HG02759 (cell line): Measurements from ENCODE around the gene CNPY1.

Experiments used
- ATAC-seq: cut with Tn5 transposase; IDR thresholded peaks from one replicate; pipeline ENCODE4 v1.9.1; 2021; ENCODE audit warnings: mild to moderate bottlenecking, moderate library complexity; ENCODE audit not compliant: unreplicated experiment

The CNPY1 gene

DNA sequence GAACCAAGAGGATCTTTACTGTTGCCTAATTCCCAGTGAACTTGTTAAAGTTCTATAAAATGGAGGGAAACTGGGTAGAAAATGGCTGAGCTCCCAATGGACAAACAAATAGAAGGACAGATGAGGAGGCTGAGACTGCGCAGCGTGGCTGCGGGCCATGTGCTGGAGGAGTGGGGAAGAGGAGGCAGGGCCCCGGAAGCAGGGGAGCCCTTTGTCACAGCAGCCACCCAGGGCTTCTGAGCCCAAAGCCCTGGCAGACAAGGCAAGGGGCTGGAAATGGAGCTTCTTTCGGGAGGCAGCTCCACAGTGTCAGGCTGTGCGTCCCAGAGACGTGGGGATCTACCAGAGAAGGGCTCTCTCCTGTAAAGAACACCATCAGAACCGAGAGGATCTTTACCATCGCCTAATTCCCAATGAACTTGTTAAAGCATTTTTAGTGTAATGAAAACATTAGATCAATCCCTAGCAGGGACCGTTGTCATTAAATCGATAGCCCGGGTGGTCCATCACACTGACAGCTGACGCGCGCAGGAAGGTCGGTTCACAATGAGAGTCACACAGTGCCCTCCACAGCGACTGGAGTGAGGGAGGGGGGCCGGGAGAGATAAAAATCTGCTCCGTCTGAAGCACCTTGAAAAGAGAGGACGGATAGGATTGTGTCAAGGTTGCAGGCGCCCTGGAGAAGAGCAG, 14.0 kb upstream of the CNPY1 start:
- ATAC-seq = no peak

DNA sequence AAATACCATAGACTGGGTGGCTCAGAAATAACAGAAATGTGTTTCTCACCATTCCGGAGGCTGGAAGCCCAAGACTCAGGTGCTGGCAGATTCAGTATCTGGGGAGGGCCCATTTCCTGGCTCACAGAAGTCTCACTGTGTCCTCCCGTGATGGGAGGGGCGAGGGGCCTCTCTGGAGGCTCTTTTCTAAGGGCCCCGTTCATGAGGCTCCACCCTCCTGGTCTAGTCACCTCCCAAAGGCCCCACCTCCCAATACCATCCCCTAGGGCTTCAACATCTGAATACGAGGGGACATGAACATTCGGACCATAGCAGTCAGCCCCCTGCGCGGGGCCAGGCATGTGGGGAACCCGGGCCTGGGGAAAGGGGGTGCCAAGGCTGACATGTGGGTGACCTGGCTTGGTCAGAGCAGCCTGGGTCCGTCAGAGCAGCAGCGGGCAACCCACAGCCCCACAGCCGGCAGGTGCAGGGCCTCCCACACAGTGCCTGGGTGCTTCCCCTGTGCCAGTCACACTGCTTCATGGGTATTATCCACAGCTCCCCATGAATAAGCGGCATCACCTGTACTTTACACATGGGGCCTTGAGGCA, 13.3 kb upstream of the CNPY1 start:
- ATAC-seq = no peak

DNA sequence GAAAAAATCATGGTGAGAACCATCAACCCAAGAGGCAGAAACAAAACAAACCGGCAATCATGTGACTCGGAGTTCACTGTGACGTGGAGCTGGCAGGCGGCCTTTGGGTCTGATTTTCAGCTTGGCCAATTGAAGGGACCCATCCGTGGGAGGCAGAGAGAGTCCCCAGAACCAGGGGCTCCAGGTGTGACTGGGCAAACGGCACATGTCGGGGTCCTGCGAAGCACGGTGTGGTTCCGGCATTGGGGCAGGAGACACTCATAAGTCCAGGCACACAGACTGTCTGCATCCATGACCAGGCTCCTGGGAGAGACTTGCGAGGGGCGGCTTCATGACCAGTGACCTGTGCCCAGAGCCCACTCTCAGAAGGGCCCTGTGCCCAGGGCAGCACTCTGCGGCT, 12.6 kb upstream of the CNPY1 start:
- no peak for ATAC-seq

DNA sequence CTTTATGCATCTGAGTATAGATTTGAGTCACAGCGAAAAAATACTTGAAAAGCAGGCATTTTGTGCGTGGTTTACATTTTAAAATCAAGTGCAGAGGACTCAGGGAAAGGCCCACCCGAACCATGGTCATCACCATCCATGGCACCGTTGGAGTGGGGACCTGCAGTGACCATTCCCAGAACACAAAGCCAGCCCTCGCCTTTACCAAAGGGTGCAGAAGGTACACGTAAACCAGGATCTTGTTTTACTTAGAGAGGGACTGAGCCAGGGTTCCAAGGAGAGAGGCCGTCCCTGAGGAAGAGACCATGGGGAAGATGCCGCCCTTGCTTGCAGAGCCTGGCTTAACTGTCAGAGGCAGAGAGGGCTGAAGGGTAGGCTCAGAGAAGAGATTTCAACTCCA, 12.0 kb upstream of the CNPY1 start:
- no peak for ATAC-seq

DNA sequence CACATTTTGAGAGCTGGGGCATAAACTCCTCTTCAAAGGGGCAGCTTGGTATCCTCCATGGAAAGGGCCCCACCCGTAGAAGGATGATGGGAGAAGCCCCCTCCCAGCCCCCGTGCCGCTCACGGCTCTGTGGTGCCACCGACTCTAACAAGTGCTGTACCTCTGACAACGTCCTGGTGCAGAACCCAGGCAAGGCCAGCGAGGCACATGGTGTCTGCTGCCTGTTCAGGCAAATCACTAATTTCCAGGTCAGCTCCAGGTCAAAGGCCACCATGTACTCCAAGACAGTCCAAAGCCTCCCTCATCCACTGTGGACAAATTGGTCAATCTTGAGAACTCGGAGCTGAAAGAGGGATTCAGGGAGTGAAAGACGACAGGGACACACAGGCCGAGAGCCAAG, 11.4 kb upstream of the CNPY1 start:
- ATAC-seq = no peak

DNA sequence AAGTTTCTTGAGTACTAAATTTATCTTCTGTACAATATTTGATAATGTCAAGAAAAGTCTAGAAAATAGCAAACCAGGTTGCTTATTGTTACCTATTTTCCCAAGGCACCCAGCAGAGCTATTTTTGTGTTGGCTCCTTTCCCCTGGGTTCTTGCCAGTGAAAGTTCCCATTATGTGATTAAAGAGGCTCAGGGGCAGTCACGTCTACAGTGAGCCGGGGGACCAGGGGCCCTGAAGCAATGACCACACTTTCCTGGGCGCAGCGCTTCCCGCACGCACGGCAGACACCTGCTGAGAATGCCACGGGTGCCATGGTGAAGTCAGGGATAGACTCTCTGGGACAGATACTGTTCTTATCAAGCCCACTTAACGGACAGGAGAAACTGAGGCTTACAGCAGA, 10.4 kb upstream of the CNPY1 start:
- no peak for ATAC-seq

DNA sequence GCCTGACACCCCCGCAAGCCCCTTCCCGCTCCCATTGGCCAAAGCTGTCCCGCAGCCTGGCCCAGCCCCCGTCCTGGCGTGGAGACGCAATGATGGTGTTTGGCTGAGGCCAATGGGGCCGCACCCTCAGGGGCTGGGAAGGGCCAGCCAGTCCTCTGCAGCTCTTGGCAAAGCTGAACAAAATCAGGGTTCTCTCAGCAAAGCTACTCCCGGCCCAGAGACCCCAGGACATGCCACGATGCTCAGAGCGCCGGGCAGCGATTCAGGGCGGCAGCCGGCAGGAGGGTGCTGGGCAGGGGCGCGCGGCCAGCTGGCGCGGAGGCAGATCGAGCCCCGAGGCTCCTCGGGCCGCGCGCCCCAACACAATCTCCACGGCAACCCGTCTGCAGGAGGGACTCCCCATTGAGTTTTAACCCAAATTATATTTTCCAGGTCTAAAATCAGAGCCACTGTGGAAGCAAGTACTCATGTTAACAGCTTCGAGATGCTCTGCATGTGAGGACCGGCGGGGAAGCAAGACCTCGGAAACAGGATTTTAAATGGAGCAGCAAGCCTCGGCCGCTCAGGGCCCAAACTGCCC, 8.8 kb upstream of the CNPY1 start:
- no peak for ATAC-seq

DNA sequence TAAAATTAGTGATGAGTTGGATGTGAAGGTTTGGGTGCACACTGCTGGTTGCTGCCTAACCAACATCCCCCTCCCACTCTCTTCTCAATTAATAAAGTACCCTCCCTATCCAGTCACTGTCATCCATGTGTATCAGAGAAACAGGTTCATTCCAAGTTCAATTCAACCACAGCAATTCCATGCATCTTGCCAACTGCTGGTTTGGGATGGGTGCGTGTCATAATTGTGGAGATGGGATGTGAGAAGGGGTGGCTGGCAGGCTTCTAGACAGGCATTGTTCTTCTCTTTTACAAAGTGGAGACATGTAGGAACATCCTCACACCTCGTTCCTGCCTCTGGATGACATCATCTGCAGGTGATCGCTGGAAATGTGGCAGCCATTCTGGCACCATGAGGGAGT, 7.5 kb upstream of the CNPY1 start:
- no peak for ATAC-seq

DNA sequence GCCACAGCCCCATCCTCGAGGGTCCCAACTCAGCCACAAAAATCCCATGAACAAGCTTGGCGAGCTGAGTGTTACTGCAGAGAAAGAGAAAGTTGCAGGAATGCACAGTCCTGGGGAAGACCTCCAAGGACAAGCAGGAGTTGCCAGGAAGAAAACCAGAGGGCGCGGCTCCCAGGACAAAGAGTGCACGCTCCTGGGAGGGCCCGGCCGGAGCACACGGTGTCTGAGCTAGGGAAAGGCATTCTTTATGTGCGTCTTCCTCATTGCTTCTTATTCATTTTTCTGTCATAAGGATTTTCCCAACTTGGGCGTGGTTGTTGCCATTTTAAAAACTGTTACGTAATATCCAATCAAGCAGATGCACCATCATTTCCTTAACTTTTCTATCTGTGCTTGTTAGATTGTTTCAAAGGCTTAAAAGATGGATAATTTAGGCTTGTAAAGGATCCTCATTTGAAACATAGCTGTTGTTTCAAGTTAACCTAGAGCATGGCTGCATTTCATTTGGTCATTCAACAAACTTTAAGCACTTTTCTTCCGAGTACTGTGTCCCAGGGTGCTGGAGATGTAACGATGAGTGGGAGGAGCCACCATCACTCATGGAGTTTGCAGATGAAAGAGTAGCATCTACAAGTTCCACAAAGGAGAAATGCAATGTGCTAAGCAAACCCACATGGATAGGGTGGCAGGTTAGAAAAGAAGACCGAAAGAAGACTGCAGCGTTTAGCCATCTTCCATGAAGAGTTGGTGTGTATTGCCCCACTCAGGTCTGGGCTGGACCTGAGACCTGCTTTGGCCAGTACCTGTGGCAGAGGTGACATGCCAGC, 5.6 kb upstream of the CNPY1 start:
- ATAC-seq = no peak

DNA sequence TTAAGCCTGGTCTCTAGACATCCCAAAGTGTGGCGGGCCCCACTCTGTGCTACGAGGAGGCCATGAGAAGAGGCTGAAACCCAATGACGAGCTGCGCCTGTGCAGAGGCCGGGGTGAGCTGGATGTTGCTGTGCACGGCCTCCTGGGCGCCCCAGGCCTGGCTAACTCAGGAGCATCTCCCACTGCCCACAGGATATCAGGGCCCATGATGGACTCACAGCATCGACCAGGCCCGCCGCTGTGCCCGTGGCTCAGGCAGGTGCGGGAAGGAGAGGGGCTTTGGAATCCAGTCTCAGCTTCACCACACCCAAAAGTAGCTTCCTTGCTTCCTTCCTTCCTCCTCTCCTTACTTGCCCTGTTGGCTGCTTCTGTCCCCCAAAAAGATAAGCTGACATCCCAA, 4.6 kb upstream of the CNPY1 start:
- ATAC-seq = no peak

DNA sequence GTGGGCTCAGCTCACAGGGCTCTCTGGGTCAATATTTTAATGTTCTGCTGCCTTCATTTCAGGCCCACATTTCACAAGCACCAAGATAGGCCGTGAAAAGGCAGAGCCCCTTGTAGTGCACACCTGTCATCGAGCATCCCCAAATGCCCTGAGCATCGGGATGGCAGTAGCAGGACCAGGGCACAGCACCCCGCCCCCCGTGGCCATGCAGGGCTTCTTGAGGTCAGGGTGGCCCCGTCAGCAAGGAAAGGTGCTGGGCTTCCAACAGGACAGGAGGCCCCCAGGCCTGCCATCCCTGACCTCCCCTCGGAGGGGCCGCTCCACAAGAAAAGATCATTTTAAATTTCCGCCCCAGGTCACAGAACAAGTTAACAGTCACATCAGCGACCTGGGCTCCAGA, 2.9 kb upstream of the CNPY1 start:
- no peak for ATAC-seq

DNA sequence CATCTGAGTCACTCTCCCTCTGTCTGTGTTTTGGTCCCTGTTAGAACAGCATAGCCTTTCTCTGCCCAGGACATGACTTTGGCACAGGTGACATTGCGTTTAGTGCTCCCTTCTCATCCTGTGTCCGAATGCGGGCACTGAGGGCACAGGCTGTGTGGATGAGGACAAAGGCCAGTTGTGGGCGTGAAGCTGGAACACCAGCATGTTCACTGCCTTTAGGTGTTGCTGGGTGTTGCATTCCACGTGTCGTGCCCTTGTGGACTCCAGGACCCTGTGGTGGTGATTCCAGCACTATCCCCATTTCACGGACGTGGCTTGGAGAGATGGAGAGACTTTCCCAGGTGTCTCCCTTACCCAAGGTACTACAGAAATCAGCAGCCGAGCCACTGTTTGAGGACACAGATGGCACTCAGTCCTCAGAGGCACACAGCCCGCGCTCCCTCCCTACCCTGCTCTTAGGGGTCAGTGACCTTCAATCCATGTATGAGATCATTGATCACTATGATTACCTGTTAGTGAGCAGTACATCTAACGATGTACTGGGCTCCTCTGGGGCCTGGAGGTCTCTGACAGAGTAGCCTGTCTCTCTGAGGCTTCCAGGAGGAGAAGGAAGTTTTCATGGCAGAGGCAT, 917 bp upstream of the CNPY1 start:
- ATAC-seq = no peak

DNA sequence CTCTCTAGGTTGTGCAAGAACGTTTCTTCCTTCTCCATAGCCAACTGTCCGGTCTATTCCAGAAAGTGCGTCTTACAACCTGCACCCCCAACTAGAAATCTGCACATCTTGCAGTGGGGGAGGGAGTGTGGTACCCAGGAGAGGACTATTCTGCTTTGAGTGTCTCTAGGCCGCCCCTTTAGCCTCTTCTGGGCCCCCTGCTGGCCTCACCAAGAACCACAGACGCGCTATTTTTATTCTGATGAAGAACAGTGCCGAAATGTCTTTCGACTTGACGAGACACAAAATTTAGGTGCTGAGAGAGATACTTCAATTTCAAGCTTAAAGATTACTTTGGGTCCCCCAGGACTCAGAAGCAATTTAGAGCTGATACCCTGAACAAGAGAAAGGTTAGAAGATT, 1.0 kb downstream of the CNPY1 start:
- ATAC-seq = no peak

DNA sequence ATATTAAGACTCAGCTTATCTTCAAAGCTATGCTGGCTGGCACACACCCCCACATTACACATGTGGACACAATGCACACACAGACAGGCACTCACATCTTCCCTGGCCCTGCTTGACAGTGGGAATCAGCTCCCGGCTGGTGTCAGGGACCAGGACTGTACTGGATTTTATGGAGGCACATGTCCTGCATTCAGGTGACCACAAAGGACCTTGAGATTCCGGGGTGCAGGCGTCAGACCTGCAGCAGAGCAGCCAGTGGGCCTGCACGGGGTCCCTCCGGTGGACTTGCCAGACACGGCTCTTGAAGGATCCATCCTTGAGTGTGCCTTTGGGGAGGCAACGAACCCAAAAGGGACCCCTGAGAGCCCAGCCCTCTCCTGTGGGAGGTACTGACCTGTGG, 1.9 kb downstream of the CNPY1 start:
- no peak for ATAC-seq

DNA sequence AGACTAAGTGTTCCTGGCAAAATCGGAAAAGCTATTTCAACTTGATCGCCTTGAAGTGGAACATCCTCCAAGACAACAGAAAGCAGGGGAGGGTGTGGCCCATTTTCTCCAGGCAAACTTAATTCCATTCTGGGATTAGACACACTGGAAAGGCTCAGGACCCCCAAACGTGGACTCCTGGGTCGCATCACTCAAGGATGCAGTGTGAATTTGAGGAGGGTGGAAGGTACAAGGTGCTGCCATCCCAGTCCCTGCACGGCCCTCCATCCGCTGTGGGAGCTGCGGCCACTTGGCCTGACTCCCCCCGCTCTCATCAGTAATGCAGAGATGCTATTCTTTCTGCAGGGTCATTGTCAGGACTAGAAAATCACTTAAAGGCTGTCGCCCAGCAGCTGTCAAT, 2.4 kb downstream of the CNPY1 start:
- no peak for ATAC-seq

DNA sequence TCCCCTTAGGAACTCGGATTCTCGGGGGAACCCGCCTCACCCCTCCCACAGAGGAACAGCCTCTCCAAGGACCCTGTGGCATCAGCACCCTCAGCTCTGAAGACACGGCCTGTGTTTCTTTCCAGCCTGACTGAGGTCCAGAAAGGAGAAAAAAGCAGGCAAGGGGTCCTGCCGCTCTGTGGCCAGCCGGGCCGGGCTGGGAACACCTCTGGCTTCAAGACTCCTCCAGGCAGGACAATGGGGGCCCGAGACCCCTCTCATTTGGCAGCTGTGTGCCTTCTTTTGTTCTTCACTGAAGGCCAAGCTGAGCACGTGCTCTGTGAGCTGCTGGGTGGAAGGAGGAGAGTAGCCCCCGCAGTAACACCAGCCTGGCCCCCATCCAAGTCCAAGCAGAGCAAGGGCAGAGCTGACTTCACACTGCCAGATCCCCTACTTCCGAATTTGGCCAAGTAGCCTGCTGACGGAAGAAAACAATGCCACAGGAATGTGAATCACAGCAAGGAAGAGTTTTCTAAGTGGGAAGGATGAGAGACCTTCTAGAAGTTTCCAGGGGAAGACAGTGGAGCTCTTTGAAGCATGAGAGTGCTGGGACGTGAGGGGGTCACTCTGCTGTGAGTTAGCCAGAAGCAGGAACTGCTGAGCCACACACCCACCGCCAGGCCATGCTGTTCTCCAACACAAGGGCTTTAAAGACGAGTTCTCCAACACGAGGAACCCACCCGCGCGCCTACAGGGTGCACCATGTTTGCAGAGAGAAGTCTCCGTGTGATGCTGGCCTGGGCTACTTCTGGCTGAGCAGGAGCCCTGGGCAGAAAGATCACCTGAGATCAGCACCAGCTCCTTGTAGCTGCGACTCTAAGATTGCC, 3.1 kb downstream of the CNPY1 start:
- ATAC-seq = no peak

DNA sequence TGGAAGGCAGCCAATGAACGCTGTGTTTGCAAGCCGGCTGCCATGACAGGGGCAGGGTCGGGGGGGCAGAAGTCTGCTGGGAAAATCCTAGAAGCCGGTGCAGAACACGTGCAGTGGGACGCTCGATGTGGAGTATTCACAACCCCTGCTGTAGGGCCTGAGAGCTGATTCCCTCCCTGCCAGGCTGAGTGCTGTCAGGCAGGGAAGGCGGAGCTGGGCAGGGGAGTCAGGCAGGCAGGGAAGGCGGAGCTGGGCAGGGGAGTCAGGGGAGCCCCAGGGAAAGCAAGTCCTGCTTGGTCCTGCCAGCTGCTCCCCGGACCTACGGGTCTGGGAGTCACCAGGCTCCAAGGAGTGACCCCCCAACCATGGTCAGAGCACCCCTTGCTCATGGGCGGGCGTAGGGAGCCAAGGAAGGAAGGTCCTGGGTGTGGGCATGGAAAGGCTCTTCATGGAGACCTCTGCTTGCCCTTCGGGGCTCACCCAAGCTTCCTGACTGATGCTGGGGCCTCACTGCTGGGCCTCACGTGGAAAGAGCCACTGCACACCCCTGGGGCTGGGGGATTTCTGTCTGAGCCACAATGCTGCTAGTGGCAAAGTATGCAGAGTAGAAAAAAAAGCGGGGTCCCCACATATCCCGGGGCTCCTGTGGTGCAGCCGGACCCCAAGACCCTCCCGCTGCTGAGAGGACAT, 4.2 kb downstream of the CNPY1 start:
- no peak for ATAC-seq

DNA sequence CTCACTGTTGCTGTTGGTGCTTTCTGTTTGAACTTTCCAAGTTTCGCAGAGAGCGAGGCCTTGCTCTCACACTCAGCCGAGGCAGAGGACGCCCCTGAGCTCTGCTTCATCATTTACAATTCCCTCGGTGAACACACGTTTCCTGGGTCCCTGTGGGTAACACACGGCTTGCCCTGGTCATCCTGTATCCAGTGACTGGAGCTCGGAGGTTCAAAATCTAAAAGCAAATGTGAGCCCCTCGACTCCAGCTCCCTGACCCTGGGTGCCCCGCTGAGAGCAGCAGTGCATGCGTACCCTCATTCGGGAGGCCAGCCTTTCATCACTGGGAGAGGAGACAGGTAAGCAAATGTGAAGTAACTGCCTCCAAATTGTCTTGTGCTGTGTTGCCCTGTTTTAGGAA, 5.8 kb downstream of the CNPY1 start:
- no peak for ATAC-seq

DNA sequence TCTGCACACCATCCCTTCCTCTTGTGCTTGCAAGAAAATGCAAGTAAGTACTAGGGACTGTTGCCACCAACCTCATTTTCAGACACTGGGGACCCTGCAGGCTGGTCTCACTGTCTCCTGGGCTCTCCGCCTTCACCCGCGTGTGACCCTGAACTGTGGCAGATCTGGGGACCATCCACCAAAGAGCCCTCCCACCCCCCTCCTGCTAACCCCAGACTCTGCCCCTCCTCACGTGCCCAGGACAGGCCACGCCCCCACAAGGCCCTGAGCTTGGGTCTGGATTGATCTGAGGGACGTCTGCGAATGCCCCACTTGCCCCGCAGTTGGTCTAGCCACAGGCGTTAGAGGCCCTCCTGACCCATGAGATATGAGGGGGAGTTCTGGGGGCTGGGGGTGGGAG, 8.1 kb downstream of the CNPY1 start:
- no peak for ATAC-seq

DNA sequence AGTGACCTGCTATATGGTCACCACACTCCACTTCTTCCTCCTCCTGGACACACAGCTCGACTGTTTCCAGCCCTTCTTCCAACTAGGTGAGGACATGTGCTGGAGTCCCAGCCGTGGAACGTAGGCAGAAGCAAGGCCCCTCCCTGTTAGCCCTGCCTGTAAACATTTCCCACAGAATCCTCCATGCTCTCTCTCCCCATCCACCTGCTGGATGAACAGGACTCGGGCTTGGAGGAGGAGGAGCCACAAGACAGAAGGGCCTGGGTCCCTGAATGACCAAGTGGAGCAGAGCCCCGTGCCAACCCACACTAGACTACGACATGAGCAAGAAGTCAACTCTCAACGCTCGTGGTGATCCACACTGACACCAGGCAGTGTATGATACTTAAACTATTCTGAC, 9.9 kb downstream of the CNPY1 start:
- no peak for ATAC-seq
